Tibial nerve (tissue), 4 donors: ENCODE results near the gene NEDD4L.

Experiments
- EP300 ChIP-seq, 2 donors: sonication (generic); formaldehyde crosslinking; IDR thresholded peaks; one replicate each; pipeline ENCODE4 v1.6.1; 2017; ENCODE audit warnings: antibody characterized with exemption in 2 of 2, mild to moderate bottlenecking in 1 of 2
- POLR2A ChIP-seq, 2 donors: fragments of 450-650 bp; IDR thresholded peaks; one replicate each; pipeline ENCODE4 v1.6.1; 2017; ENCODE audit warnings: antibody characterized with exemption in 2 of 2, mild to moderate bottlenecking in 2 of 2, moderate library complexity in 2 of 2
- TF ChIP-seq, protein P1 (sequence below), 5 experiments: fragments of 200-600 bp in 3 of 5; fragments of 450-650 bp in 2 of 5; sonication (generic) in 3 of 5; IDR thresholded peaks; one replicate each; pipeline ENCODE4 v1.5.1; 2016 to 2019; ENCODE audit warnings: antibody characterized with exemption in 5 of 5, mild to moderate bottlenecking in 3 of 5, moderate library complexity in 2 of 5

DNA sequence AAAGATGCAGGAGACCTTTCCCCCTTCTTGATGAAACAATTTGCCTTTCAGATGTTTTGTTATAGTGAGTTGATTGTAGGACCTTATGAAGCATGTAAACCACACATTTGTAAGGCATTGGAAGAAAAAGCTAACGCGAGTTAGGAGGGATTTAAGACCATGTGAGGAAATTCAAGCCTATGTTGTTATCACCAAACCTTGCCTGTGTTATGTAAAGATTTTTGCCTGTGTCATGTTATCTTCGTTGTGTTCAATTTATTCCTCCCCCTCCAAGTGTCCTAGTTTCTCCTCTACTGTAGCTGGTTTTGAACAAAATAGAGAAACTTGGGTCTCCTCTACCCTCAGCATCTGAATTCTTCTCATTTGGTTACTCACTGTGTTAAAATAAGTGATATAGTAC is 173.0 kb downstream of the NEDD4L start:
- TF ChIP-seq, protein P1, sequence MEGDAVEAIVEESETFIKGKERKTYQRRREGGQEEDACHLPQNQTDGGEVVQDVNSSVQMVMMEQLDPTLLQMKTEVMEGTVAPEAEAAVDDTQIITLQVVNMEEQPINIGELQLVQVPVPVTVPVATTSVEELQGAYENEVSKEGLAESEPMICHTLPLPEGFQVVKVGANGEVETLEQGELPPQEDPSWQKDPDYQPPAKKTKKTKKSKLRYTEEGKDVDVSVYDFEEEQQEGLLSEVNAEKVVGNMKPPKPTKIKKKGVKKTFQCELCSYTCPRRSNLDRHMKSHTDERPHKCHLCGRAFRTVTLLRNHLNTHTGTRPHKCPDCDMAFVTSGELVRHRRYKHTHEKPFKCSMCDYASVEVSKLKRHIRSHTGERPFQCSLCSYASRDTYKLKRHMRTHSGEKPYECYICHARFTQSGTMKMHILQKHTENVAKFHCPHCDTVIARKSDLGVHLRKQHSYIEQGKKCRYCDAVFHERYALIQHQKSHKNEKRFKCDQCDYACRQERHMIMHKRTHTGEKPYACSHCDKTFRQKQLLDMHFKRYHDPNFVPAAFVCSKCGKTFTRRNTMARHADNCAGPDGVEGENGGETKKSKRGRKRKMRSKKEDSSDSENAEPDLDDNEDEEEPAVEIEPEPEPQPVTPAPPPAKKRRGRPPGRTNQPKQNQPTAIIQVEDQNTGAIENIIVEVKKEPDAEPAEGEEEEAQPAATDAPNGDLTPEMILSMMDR (IDR thresholded peaks at IDR 0.05), result no peak
- TF ChIP-seq POLR2A (IDR thresholded peaks at IDR 0.05) (no peak), EP300 (IDR thresholded peaks at IDR 0.05) (no peak)
